HepG2 (cell line): ENCODE data around the gene CPLX3.

Experiments used
- CENPX ChIP-seq: sonication (generic); formaldehyde crosslinking; IDR thresholded peaks from 2 replicates; pipeline ENCODE4 v1.9.0; 2021; ENCODE audit warnings: mild to moderate bottlenecking, missing genetic modification reagents, moderate library complexity
- CHD2 ChIP-seq: IDR thresholded peaks from 2 replicates; pipeline ENCODE4 v1.6.1; 2011; ENCODE audit warnings: low read depth, low read length, improper control_type of control experiment
- EZH2 ChIP-seq: conservative IDR thresholded peaks from 2 replicates; pipeline ENCODE4 v1.6.1; 2012; ENCODE audit warnings: mild to moderate bottlenecking, low read depth, low read length, moderate library complexity
- POLR2A ChIP-seq, 2 experiments: IDR thresholded peaks; 2 replicates each; pipeline ENCODE4 v1.6.1; 2011; ENCODE audit warnings: low read depth in 2 of 2, low read length in 2 of 2, mild to moderate bottlenecking in 1 of 2, moderate library complexity in 1 of 2; ENCODE audit not compliant: insufficient read depth in 1 of 2
- ZFX ChIP-seq: sonication (generic); formaldehyde crosslinking; IDR thresholded peaks from 2 replicates; pipeline ENCODE4 v1.4.0; 2020; ENCODE audit warnings: mild to moderate bottlenecking, low read depth, missing genetic modification reagents, moderate library complexity
- ZNF274 ChIP-seq: sonication (generic); formaldehyde crosslinking; IDR thresholded peaks from 2 replicates; pipeline ENCODE4 v1.5.1; 2020; ENCODE audit warnings: mild to moderate bottlenecking, missing genetic modification reagents
- ZNF562 ChIP-seq: sonication (generic); formaldehyde crosslinking; IDR thresholded peaks from 2 replicates; pipeline ENCODE4 v1.8.0; 2022; ENCODE audit warnings: missing genetic modification reagents, borderline replicate concordance
- ZNF883 ChIP-seq: sonication (generic); formaldehyde crosslinking; IDR thresholded peaks from 2 replicates; pipeline ENCODE4 v1.5.1; 2020; ENCODE audit warnings: mild to moderate bottlenecking, missing genetic modification reagents; ENCODE audit errors: not compliant biosample characterization
- TF ChIP-seq, protein P1 (sequence below): sonication (generic); formaldehyde crosslinking; conservative IDR thresholded peaks from 2 replicates; pipeline ENCODE4 v1.4.0; 2020; ENCODE audit warnings: missing genetic modification reagents
- TF ChIP-seq, protein P2 (sequence below): sonication (generic); formaldehyde crosslinking; IDR thresholded peaks from 2 replicates; pipeline ENCODE4 v1.4.0; 2020; ENCODE audit warnings: mild to moderate bottlenecking, missing genetic modification reagents

DNA sequence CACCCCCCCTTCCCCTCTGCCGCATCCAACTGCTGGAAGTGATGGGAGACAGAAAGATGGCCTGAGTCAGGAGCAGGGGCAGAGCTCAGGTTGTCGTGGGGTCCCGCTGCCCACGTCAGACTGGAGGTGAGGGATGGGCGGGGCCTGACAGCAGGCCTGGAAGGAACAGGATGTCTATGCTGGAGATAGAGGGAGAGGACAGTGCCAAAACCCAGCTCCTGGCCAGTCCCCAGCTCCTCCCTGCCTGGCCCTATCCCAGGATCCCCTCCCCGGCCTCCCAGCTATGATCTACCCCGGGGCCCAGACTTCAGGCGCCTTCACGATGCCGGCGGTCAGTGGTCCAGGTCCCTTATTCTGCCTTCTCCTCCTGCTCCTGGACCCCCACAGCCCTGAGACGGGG, 13.9 kb upstream of the CPLX3 start, which contains the start of gene LMAN1L:
- no peak for TF ChIP-seq ZFX (CRISPR knock-in tag)
- no peak for TF ChIP-seq ZNF562 (CRISPR knock-in tag)
- TF ChIP-seq ZNF883 (CRISPR knock-in tag): no peak
- TF ChIP-seq, protein P1, sequence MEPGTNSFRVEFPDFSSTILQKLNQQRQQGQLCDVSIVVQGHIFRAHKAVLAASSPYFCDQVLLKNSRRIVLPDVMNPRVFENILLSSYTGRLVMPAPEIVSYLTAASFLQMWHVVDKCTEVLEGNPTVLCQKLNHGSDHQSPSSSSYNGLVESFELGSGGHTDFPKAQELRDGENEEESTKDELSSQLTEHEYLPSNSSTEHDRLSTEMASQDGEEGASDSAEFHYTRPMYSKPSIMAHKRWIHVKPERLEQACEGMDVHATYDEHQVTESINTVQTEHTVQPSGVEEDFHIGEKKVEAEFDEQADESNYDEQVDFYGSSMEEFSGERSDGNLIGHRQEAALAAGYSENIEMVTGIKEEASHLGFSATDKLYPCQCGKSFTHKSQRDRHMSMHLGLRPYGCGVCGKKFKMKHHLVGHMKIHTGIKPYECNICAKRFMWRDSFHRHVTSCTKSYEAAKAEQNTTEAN (CRISPR knock-in tag): no peak
- no peak for TF ChIP-seq CHD2
- no peak for TF ChIP-seq EZH2
- no peak for TF ChIP-seq POLR2A (IDR thresholded peaks at IDR 0.05; ENCODE audit: insufficient read depth in 1 of 2, low read depth in 2 of 2, low read length in 2 of 2)
- TF ChIP-seq CENPX (CRISPR knock-in tag): no peak
- TF ChIP-seq, protein P2, sequence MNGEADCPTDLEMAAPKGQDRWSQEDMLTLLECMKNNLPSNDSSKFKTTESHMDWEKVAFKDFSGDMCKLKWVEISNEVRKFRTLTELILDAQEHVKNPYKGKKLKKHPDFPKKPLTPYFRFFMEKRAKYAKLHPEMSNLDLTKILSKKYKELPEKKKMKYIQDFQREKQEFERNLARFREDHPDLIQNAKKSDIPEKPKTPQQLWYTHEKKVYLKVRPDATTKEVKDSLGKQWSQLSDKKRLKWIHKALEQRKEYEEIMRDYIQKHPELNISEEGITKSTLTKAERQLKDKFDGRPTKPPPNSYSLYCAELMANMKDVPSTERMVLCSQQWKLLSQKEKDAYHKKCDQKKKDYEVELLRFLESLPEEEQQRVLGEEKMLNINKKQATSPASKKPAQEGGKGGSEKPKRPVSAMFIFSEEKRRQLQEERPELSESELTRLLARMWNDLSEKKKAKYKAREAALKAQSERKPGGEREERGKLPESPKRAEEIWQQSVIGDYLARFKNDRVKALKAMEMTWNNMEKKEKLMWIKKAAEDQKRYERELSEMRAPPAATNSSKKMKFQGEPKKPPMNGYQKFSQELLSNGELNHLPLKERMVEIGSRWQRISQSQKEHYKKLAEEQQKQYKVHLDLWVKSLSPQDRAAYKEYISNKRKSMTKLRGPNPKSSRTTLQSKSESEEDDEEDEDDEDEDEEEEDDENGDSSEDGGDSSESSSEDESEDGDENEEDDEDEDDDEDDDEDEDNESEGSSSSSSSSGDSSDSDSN (CRISPR knock-in tag): no peak
- no peak for TF ChIP-seq ZNF274 (CRISPR knock-in tag)
